ENCODE data around the gene MAP2K3. TPM values are rescaled to one million over a fixed set of nuclear protein-coding genes. Genes with fewer than 3 reads are reported as not detected.

The MAP2K3 gene
- total RNA-seq, 6 experiments from 2014 or later, result 22.6 to 80.7 (median 60.7) TPM

- DNase-seq (no peak), ATAC-seq (no peak)
- TF ChIP-seq POLR2A (IDR thresholded peaks at IDR 0.05) (no peak), CTCF (IDR thresholded peaks at IDR 0.05) (no peak)
- intact Hi-C loops (cut with DNase I), result no loop called here
- Histone ChIP-seq H3K36me3 (no peaks in the 10 kb centered on the region), H3K27me3 (no peaks in the 10 kb centered on the region), H3K4me1 (no peaks in the 10 kb centered on the region), H3K4me3 (no peak overlapping the region), H3K9me3 (no peaks in the 10 kb centered on the region), H3K27ac (no peak overlapping the region)
- WGBS (ENCODE audit: insufficient coverage, low coverage, low lambda C conversion rate, missing lambda C conversion rate), result 73% methylated on average over 3 of the region's 5 CpGs
These were observed 76.7 kb downstream of the MAP2K3 start for GRCh38 chr17:21361020-21361809.

GRCh38 chr17:21362331-21362931 is 77.9 kb downstream of the MAP2K3 start:
- ATAC-seq (no peak), DNase-seq (no peak)
- TF ChIP-seq CTCF (IDR thresholded peaks at IDR 0.05) (no peak), POLR2A (IDR thresholded peaks at IDR 0.05) (no peak)
- Histone ChIP-seq H3K9me3 (no peaks in the 10 kb centered on the region), H3K36me3 (no peaks in the 10 kb centered on the region), H3K4me1 (no peaks in the 10 kb centered on the region), H3K4me3 (no peak overlapping the region), H3K27ac (no peak overlapping the region), H3K27me3 (no peaks in the 10 kb centered on the region)
- intact Hi-C loops (cut with DNase I), result no loop called here

- no peaks in the 10 kb centered on the region for H3K36me3 ChIP-seq
- no peak overlapping the region for H3K4me3 ChIP-seq
- H3K27ac ChIP-seq, result no peak overlapping the region
- DNase-seq, result no peak
- 67% methylated on average over 6 of the region's 9 CpGs for WGBS (ENCODE audit: insufficient coverage, low coverage, low lambda C conversion rate, missing lambda C conversion rate)
- intact Hi-C loops (cut with DNase I), result no loop called here
- no peaks in the 10 kb centered on the region for H3K9me3 ChIP-seq
- H3K27me3 ChIP-seq, result no peaks in the 10 kb centered on the region
- ATAC-seq, result no peak
- TF ChIP-seq CTCF (IDR thresholded peaks at IDR 0.05) (no peak), POLR2A (IDR thresholded peaks at IDR 0.05) (no peak)
- no peaks in the 10 kb centered on the region for H3K4me1 ChIP-seq
These were observed 79.5 kb downstream of the MAP2K3 start for GRCh38 chr17:21363776-21364642.

Other genes starting within 250 kb of the MAP2K3 start
- 10 to 100 TPM; 69.8 to 81.2 (median 77.7) TPM for gene USP22, start 241.7 kb upstream of the MAP2K3 start, total RNA-seq
- 10 to 100 TPM; 10.1 to 34.2 (median 14.8) TPM for gene DHRS7B, start 157.7 kb upstream of the MAP2K3 start, total RNA-seq
- 10 to 100 TPM; 10.8 to 20.6 (median 11.7) TPM for gene TMEM11, start 70.5 kb upstream of the MAP2K3 start, total RNA-seq
- gene NATD1, start 31.3 kb upstream of the MAP2K3 start, total RNA-seq, result 1 to 10 TPM; 3.3 to 5.5 (median 4.7) TPM
- gene KCNJ12, start 91.6 kb downstream of the MAP2K3 start, total RNA-seq, result 1 to 10 TPM in 1 of 6 experiments, under 1 TPM in 5; 0.07 to 2.2 (median 0.23) TPM

All from right lobe of liver (tissue), 6 donors.